NCI-H187 treated with DMSO at 0.1 percent for 48 hours (cell line): ENCODE results near the gene CD19.
"Not testable (repeated sequence)": the region's sequence is repeated elsewhere in the genome, so short reads cannot be mapped to it uniquely, and the experiment has no call there.

Source experiments
- DNase-seq: peaks from one replicate; lab custom pipeline; 2025; lab: John Stamatoyannopoulos, UW

Gene CD19

DNA sequence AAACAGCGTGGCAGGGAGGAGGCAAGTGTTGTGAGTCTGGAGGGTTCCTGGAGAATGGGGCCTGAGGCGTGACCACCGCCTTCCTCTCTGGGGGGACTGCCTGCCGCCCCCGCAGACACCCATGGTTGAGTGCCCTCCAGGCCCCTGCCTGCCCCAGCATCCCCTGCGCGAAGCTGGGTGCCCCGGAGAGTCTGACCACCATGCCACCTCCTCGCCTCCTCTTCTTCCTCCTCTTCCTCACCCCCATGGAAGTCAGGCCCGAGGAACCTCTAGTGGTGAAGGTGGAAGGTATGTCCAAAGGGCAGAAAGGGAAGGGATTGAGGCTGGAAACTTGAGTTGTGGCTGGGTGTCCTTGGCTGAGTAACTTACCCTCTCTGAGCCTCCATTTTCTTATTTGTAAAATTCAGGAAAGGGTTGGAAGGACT, at the start of gene CD19:
TSS of gene CD19 (plus strand) at position 171 of the 425 bp plus-strand sequence. CDS start at position 201, 30 bp downstream.
- no peak for DNase-seq

- DNase-seq, result no peak
Observed at GRCh38 chr16:28882551-28883160, 49.1 kb upstream of the CD19 start.

DNA sequence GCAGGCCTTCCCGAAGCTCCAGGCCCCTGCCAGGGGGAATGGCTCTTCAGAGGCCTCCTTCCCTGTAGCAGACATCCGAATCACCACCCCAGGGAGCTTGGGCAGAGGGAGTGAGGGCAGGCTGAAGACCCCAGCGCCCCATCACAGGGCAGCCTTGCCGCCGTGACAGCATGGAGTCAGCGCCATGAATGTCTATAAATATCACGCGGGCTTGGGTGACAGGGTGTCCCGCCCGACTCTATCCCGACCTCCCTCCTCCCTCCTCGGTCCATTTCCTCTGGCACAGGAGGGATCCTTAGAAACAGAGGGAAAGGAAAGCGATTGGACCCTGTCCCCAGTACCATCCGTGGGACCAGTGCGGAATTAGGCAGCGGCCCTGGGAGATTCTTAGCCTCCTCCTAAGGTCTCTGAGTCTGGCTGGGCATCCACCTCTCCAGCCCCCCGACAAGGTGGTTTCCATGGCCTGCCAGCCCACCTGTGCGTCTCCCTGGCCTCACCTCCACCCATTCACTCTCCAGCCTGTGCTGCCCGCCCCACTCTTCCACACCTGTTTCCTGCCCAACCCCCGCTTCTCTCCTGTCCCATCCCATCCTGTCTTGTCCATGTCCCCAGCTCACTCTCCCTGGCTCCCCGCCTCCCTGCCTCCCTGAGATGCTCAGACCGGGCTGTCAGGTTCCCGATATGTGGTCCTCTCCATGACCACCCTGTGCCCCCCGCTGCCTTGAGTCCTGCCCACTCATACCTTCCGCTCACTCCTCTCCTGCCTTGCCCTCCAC, 48.4 kb upstream of the CD19 start:
- no peak for DNase-seq

DNA sequence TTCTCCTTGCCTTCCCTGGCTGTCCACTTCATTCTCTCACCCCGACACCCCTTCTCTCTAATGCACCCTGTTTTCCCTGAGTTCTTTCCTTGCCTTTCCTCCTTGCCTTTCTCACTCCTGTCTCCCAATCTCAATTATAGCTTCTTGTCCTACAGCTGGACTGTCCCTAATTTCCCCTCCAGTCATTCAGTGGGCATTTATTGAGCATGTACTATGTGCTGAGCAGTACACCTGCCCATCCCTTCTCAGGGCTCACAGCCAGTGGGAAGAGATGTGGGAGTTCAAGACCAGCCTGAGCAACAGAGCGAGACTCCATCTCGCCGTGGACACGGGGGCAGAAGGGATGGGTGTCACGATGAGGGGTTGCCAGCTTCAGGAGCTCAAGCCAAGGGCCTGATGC, 47.7 kb upstream of the CD19 start:
- DNase-seq, result no peak

GRCh38 chr16:28886945-28887344, 44.8 kb upstream of the CD19 start:
- no peak for DNase-seq

- DNase-seq, result not testable (repeated sequence)
Observed at GRCh38 chr16:28890355-28890754, 41.4 kb upstream of the CD19 start.

DNA sequence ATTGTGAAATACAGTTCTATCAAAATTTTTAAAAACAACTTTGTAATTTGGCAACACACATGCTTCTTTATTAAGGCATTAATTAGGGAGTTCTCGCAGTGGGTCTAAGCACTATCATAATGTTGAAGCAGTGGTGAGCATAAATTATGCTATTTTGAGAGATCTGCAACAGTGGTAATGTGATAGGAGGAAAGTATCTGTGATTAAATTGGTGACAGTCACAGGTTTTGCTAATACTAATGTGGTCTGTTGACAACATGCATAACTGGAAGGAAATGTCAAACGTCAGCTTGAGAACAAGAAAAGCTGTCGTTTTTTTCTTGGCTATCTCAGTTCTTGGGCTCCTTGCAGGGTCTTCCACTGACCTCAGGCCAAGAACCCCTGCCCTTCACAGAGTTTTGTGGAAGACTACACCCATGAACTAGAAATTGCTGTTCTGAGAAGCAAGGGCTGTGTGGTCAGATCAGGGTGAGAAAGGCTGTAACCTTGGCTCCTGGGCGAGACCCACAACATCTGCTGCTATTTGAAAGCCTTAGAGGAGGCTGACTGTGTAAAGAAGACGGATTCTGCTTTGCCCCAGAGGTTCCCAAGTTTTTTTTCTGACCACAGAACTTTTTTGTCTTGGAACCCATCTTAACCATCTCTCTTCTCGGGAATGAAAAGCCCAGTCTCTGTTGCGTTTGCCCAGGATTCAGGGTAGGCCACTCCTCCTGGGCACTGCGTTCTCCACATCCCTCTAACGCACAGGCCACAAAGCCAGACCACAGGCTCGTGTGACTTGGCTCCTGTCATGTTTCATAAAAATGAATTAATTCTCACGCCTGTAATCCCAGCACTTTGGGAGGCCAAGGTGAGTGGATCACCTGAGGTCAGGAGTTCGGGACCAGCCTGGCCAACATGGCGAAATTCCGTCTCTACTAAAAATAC, 39.5 kb upstream of the CD19 start:
- DNase-seq, result no peak

DNA sequence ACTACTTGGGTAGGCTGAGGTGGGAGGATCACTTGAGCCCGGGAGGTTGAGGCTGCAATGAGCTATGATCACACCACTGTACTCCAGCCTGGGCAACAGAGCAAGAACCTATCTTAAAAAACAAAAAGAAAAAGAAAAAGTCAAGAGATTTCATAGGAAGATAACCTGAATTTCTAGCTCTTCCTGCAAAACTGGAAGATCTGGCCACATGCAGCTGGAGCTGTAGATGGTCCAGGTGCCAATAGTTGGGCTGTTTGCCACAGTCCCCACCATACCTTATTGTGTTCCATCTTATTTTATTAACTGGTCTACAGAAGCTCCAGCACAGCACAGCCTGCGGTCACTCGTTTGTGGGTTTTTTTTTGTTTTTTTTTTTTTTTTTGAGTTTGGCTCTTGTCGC, 38.5 kb upstream of the CD19 start:
- DNase-seq, result no peak

DNA sequence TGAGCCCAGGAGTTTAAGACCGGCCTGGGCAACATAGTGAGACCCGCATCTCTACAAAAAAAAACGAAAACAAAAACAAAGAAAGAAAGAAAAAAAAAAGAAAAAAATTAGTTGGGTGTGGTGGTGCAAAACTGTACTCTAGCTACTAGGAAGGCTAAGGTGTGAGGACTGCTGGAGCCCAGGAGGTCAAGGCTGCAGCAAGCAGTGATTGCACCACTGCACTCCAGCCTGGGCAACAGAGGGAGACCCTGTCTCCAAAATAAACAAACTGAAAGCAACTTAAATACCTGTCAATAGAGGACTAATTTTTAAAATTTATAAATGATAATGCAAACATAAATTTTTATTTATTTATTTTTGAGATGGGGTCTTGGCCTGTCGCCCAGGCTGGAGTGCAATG, 36.2 kb upstream of the CD19 start:
- DNase-seq, result no peak

GRCh38 chr16:28897826-28898225, 33.9 kb upstream of the CD19 start:
- no peak for DNase-seq

DNA sequence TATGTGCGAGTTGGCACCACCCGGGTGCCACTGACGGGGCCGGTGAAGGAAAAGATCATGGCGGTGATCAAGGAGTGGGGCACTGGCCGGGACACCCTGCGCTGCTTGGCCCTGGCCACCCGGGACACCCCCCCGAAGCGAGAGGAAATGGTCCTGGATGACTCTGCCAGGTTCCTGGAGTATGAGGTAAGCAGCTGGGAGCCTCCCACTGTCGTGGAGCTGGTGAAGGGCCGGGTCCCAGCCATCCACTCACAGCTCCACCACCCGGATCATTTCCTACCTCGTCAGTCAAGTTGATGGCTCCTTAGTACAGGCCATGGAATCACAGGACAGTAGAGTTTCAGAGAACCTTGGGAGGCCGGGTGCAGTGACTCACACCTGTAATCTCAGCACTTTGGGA, 33.5 kb upstream of the CD19 start:
- no peak for DNase-seq

DNA sequence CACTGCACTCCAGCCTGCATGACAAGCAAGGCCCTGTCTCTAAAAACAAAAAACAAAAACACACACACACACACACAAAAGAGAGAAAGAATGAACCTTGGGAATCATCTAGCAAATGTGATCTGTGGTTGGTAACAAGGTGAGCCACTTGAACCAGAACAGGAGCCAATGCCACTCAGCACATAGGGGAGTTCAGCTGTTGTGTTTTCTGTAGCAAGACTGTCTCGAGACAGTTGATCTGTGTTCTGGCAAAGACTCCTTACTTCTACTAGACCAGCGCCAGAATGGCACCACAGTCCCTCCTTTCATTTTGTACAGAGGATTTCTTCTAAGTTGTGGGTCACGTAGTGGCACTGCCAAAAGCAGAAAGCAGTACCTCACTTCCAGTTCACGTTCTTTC, 32.8 kb upstream of the CD19 start:
- DNase-seq, result no peak

GRCh38 chr16:28899882-28900590, 31.7 kb upstream of the CD19 start:
- no peak for DNase-seq

GRCh38 chr16:28900601-28901000, 31.2 kb upstream of the CD19 start:
- DNase-seq, result no peak

DNA sequence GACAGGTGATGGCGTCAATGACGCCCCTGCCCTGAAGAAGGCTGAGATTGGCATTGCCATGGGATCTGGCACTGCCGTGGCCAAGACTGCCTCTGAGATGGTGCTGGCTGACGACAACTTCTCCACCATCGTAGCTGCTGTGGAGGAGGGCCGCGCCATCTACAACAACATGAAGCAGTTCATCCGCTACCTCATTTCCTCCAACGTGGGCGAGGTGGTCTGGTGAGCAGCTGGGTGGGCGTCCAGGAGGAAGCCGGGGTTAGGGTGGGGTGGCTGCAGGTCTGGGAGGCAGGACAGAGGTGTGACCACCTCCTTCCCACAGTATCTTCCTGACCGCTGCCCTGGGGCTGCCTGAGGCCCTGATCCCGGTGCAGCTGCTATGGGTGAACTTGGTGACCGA, 29.9 kb upstream of the CD19 start:
- no peak for DNase-seq

DNA sequence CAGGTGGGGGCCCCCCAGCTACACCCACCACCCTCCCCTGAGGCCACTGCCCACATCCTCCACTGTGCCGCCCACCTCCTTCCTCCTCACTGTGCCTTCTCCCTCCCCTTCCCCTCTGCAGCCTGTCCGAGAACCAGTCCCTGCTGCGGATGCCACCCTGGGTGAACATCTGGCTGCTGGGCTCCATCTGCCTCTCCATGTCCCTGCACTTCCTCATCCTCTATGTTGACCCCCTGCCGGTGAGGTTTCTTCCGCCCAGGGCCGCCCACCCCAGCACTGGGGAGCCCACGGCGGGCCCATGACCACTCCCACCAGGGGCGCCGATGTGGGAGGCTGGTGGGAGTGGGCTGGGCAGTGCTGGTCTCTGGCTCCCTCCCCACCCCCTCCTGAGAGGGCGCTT, 28.9 kb upstream of the CD19 start:
- DNase-seq, result no peak

- no peak for DNase-seq
Observed at GRCh38 chr16:28903344-28904042, 28.3 kb upstream of the CD19 start.

DNA sequence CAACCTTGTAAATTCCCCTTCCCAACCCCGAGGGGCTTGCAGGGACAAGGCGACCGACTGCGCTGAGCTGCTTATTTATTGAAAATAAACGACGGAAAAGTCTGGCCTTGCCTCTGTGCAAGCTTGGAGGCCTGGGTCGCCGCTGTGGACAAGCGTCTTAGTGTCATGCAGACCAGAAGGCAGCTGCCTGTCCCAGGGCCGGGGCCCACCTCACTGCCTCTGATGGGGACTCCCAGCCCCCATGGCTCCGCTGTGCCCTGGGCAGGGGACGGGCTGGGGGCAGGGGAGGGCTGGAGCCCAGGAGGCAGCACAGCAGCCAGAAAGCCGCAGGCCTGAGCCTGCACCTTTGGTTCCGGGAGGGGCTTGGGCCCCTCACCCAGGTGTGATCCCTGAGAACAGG, 27.4 kb upstream of the CD19 start:
- no peak for DNase-seq

- DNase-seq, result no peak
Observed at GRCh38 chr16:28904828-28905227, 26.9 kb upstream of the CD19 start.

- no peak for DNase-seq
Observed at GRCh38 chr16:28905229-28905754, 26.5 kb upstream of the CD19 start.

DNA sequence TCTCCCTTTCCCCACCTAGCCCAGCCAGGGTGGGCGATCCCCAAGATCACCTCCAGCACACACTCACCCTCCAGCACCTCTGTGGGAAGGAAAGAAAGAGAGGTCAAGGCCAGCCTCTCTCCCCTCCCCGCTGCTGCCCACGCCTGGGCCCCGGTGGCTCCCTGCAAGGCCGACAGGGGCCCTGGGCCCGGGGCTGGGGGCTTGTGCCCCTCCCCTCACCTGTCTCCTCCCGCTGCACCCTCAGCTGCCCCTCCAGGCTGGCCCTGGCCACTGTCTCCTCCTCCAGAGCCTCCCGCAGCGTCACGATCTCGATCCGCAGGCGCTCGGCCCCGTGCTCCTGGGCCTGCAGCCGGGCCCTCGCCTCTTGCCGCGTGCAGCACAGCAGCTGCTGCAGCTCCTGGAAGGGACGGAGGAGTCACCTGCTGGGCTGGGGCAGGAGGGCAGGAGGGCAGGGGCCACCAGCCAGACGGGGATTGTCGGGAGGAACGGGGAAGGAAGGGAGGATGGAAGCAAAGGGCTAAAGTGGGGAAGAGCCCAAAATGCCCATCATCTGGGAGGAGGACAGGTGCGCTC, 25.9 kb upstream of the CD19 start:
- no peak for DNase-seq
